Uterus (tissue), 4 donors: ENCODE results near the gene CAMK2N1. TPM values are rescaled to one million over a fixed set of nuclear protein-coding genes. Genes with fewer than 3 reads are reported as not detected.

ENCODE experiments used
- DNase-seq, 2 donors: peaks; one replicate each; pipeline ENCODE4 v3.0.0-alpha.2; 2019 to 2020
- H3K27ac ChIP-seq, 2 donors: fragments of 200-600 bp; sonication (generic); 1 replicate in 1 of 2; 2 replicates in 1 of 2; pipeline ENCODE4 v1.5.1; 2016 to 2018
- H3K27me3 ChIP-seq, 2 donors: fragments of 200-600 bp; sonication (generic); one replicate each; pipeline ENCODE4 v1.5.1; 2018 to 2019; ENCODE audit warnings: control low read depth in 1 of 2
- H3K36me3 ChIP-seq, 2 donors: fragments of 200-600 bp; sonication (generic); one replicate each; pipeline ENCODE4 v1.5.1; 2019; ENCODE audit warnings: control low read depth in 1 of 2
- H3K4me1 ChIP-seq, 2 donors: fragments of 200-600 bp; sonication (generic); one replicate each; pipeline ENCODE4 v1.5.1; 2018 to 2019; ENCODE audit warnings: control low read depth in 1 of 2
- H3K4me3 ChIP-seq, 2 donors: fragments of 200-600 bp; sonication (generic); 1 replicate in 1 of 2; 2 replicates in 1 of 2; pipeline ENCODE4 v1.5.1; 2018 to 2019; ENCODE audit warnings: mild to moderate bottlenecking in 1 of 2
- H3K9me3 ChIP-seq, 2 donors: fragments of 200-600 bp; sonication (generic); one replicate each; pipeline ENCODE4 v1.5.1; 2019; ENCODE audit warnings: control low read depth in 1 of 2
- POLR2A ChIP-seq, 2 donors: fragments of 450-650 bp; IDR thresholded peaks; one replicate each; pipeline ENCODE4 v1.6.1; 2016; ENCODE audit warnings: antibody characterized with exemption in 2 of 2, mild to moderate bottlenecking in 1 of 2, moderate library complexity in 1 of 2
- intact Hi-C: fragments of 100-400 bp; cut with DNase I; formaldehyde crosslinking; loops from one replicate; pipeline ENCODE4 v1.15.1; 2023; ENCODE audit warnings: low total_unique reads
- total RNA-seq, 4 donors: library from RNA; depleted of rRNA in 3 of 4; stranded (reverse); fragments of >200 nt in 3 of 4; gene quantifications; one replicate each; pipeline versions ENCODE4 v1.1.0 to v1.2.4, GENCODE V29; 2014 to 2023
- TF ChIP-seq, protein P1 (sequence below), 4 experiments: fragments of 200-600 bp in 2 of 4; fragments of 450-650 bp in 2 of 4; sonication (generic) in 2 of 4; IDR thresholded peaks; one replicate each; pipeline ENCODE4 v1.5.1; 2016 to 2019; ENCODE audit warnings: antibody characterized with exemption in 4 of 4, mild to moderate bottlenecking in 2 of 4, moderate library complexity in 1 of 4
- donor health status: DM: yes; HTN: yes; CAD: no.

CAMK2N1 gene
- total RNA-seq, 4 donors from 2014 or later, result 12.6 to 37.3 (median 19.4) TPM

DNA sequence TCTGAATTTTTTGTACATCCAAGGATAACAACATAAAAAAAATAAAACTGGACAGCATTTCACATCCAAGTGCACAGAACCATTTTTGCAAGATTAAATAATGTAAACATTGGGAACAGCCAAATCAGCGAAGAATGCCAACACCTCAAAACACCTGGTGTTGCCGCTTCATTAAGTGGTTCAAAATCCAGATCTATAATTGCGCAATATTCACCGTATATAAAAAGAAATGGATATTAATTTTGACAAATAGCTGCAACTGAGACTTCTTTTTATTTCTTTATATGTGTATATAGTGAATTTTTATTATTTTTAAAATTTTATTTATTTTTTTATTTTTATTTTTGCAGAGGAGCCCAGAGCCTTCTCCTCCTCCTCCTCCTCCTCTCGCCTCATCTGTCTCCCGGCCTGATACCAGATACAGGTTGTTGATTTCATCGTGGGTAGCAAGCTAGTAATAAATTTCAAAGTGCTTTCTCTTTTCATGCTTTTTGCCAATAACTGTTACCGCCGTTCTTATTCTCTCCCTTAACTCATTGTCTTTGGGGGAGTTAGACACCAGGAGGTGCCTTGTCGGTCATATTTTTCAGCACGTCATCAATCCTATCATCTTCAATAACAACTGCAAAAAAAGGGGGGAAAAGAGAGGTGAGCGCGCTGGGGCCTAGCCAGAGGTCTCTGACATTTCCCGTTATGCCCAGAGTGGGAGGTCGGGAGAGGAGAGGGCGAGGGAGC is 2.7 kb downstream of the CAMK2N1 start:
- no peaks in the 10 kb centered on the region for H3K27me3 ChIP-seq
- TF ChIP-seq POLR2A (IDR thresholded peaks at IDR 0.05), result no peak
- TF ChIP-seq, protein P1, sequence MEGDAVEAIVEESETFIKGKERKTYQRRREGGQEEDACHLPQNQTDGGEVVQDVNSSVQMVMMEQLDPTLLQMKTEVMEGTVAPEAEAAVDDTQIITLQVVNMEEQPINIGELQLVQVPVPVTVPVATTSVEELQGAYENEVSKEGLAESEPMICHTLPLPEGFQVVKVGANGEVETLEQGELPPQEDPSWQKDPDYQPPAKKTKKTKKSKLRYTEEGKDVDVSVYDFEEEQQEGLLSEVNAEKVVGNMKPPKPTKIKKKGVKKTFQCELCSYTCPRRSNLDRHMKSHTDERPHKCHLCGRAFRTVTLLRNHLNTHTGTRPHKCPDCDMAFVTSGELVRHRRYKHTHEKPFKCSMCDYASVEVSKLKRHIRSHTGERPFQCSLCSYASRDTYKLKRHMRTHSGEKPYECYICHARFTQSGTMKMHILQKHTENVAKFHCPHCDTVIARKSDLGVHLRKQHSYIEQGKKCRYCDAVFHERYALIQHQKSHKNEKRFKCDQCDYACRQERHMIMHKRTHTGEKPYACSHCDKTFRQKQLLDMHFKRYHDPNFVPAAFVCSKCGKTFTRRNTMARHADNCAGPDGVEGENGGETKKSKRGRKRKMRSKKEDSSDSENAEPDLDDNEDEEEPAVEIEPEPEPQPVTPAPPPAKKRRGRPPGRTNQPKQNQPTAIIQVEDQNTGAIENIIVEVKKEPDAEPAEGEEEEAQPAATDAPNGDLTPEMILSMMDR (IDR thresholded peaks at IDR 0.05), result no peak
- H3K36me3 ChIP-seq, result no peaks in the 10 kb centered on the region
- H3K27ac ChIP-seq, result peak overlapping the region in 1 of 2 donors; percentile 80
- peaks cover 3 to 11% of the 10 kb centered on the region in 2 donors for H3K4me1 ChIP-seq
- intact Hi-C loops, result no loop called here
- H3K9me3 ChIP-seq, result no peaks in the 10 kb centered on the region
- peak overlapping the region; percentile 66 to 79 for H3K4me3 ChIP-seq
- DNase-seq, result no peak

DNA sequence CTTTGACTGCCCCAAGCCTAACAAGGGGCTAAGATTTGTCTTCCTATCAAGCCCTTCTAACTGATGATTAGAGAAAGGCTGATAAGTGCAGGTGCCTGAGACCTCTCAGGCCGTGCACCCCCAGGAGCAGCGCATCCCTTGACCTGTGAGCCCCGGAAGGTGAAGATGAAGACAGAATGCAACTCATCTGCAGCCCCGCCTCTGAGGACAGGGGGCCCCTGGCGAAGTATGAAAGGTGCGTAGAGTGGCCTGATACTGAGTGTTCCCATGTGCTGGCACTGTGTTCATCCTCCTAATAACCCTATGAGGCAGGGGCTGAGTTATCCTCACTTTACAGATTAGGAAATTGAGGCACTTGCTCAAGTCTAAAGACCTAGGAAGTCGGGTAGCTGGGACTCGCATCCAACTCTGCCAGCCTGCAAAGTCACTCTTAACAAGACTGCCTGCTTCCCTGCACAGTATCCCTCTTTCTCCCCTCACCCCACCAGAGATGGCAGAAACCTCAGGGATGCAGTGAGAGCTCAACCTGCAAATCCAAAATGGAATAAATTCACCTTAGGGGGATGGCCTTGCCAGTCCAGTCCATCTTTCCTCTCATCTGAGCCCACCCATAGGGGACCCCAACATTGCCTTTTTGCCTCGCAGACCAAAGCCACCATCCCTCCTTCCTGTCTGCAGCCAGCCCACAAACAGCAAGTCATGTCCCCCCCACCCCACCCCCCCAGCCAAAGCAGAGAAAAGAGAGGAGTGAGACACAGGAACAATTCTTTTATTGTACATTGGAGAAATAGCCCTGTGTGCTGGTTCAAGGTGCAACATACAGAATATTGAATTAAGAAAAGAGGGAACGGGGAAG is 4.1 kb downstream of the CAMK2N1 start:
- Histone ChIP-seq H3K27me3 (no peaks in the 10 kb centered on the region), H3K4me1 (peaks cover 3 to 16% of the 10 kb centered on the region in 2 donors), H3K36me3 (no peaks in the 10 kb centered on the region), H3K4me3 (no peak overlapping the region), H3K27ac (no peak overlapping the region), H3K9me3 (no peaks in the 10 kb centered on the region)
- intact Hi-C loops, result no loop called here
- TF ChIP-seq, protein P1 (IDR thresholded peaks at IDR 0.05), result no peak
- TF ChIP-seq POLR2A (IDR thresholded peaks at IDR 0.05), result no peak
- no peak for DNase-seq

DNA sequence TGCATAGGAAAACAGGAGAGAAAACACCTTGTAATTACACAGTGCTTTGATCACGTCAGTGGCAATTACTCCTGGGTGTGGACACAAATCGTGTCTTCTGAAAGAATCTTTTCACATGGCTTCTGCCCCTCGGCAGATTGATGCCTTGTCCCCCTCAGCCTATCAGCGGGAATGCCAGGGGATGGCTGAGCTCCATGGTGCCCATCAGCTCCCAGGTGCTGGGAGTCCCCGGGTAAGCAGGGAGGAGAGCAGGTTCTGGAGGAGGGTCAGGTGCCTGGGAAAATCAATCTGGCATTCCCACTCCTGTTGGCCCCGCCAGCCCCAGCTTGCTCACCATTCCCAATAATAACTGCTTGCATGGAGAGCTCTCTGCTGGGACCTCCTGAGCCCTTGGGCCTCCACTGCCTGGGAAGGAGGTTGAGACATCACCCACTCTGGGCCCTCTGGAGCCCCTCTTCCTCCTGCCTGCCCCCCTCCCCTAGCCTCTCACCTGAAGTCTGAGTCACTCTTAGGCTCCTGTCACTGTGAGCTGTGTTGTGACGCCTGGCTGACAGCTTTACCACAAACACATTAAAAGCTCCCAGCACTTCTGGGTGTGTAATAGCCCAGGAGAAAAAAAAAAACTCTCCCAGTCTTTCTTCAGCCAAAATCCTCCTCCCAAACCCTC is 4.9 kb downstream of the CAMK2N1 start:
- no peak overlapping the region for H3K27ac ChIP-seq

DNA sequence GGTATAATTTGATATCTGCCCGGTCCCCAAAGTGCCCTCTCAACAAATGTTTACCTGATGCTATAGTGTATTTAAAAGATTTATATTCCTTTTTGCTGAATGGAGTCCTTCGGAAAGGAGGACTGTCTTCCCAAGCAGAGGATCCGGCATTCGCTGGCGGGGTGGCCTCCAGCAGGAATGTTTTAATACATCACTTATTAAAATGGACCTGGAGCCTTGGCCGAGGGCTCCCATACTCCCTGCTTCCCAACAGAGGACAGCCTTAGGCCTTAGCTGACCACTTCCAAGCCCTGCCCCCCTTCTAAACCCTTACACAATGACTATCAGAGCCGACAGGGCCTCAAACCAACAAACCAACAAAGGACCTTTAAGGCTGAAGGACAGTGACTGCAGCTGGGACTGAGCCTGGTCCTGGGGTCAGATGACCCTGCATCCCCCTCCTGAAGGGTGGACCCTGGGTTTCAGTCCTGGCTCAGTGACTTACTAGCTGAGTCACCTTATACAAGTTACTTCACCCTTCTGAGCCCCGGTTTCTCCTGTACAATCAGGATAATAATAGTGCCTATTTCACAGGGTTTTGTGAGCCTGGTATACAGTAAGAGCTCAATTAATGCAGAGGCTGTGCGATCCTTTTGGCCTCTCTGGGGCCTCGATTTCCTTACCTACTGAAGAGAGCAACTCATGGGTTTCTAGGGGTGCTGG is 5.6 kb downstream of the CAMK2N1 start:
- DNase-seq, result no peak
- no peaks in the 10 kb centered on the region for H3K36me3 ChIP-seq
- no peak overlapping the region for H3K27ac ChIP-seq
- H3K27me3 ChIP-seq, result no peaks in the 10 kb centered on the region
- H3K4me1 ChIP-seq, result peaks cover 3 to 22% of the 10 kb centered on the region in 2 donors
- H3K9me3 ChIP-seq, result no peaks in the 10 kb centered on the region
- intact Hi-C loops, result no loop called here
- TF ChIP-seq POLR2A (IDR thresholded peaks at IDR 0.05), result no peak
- TF ChIP-seq, protein P1 (IDR thresholded peaks at IDR 0.05), result no peak
- H3K4me3 ChIP-seq, result no peak overlapping the region

More for the DNA sequence above, 4.9 kb downstream of the CAMK2N1 start:
- Histone ChIP-seq H3K9me3 (no peaks in the 10 kb centered on the region), H3K36me3 (no peaks in the 10 kb centered on the region), H3K4me1 (peaks cover 3 to 22% of the 10 kb centered on the region in 2 donors), H3K4me3 (no peak overlapping the region), H3K27me3 (no peaks in the 10 kb centered on the region)
- intact Hi-C loops, result no loop called here
- no peak for DNase-seq
- TF ChIP-seq POLR2A (IDR thresholded peaks at IDR 0.05), result no peak
- TF ChIP-seq, protein P1 (IDR thresholded peaks at IDR 0.05), result no peak
